Activated naive CD4-positive, alpha-beta T cell treated with anti-CD3 and anti-CD28 coated beads, Interleukin-2, amount 50 U/mL, for 24 hours (primary cell): Measurements from ENCODE around the gene GRIK2.

Experiments used
- H3K27ac Mint-ChIP-seq: one replicate; pipeline ENCODE4 v1.8.0; 2021; ENCODE audit warnings: mild to moderate bottlenecking, mixed read lengths
- H3K27me3 Mint-ChIP-seq: one replicate; pipeline ENCODE4 v1.8.0; 2021; ENCODE audit warnings: mixed read lengths
- H3K36me3 Mint-ChIP-seq: one replicate; pipeline ENCODE4 v1.8.0; 2021; ENCODE audit warnings: mixed read lengths
- H3K4me1 Mint-ChIP-seq: one replicate; pipeline ENCODE4 v1.8.0; 2021; ENCODE audit warnings: mixed read lengths
- H3K4me3 Mint-ChIP-seq: one replicate; pipeline ENCODE4 v1.8.0; 2021; ENCODE audit warnings: mild to moderate bottlenecking, mixed read lengths
- H3K9me3 Mint-ChIP-seq: one replicate; pipeline ENCODE4 v1.8.0; 2021; ENCODE audit warnings: mixed read lengths

Gene GRIK2

DNA sequence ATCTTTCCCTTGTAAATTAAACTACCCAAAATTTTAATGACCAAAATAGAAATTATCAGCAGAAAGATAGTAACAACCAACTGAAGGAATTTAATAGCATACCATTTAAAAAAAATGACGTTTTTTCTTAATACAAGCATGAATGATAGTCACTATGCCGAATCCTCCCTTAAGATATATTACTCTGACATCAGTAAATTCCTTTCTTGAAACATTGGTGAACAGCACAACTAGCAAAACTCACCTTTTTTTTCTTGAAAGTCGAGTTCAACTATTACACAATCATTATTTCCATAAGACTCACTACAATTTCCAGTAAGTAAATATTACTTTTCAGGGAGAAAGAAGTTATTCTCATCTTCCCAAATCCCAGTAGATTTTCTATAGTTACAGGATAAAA, 433.2 kb downstream of the GRIK2 start:
- Mint-ChIP-seq H3K27me3 (no peaks in the 10 kb centered on the region), H3K27ac (no peak overlapping the region), H3K36me3 (no peaks in the 10 kb centered on the region), H3K4me3 (no peak overlapping the region), H3K4me1 (no peaks in the 10 kb centered on the region), H3K9me3 (peaks cover 16% of the 10 kb centered on the region)

- Mint-ChIP-seq H3K4me3 (no peak overlapping the region), H3K36me3 (no peaks in the 10 kb centered on the region), H3K27ac (no peak overlapping the region), H3K27me3 (no peaks in the 10 kb centered on the region), H3K9me3 (peaks cover 16% of the 10 kb centered on the region), H3K4me1 (no peaks in the 10 kb centered on the region)
Observed at GRCh38 chr6:101830501-101831031, 437.1 kb downstream of the GRIK2 start.

DNA sequence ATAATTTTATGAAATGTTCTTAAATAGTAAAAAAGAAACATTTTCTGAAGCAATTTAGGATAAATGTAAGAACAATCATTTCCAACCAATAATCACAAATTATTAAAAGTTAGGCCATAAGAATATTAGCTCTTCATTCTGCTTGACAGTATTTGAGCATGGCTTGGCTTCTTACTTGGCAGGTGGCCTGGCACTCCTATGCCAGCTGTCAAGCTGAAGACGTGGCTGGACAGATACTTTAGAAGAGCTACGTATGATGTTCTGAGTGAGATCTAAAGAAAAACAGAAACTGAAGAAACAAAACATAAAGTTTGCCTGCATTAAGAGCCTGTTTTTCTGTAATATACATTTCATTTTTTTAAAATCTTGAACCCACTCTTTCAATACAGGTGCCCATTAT, 438.9 kb downstream of the GRIK2 start:
- Mint-ChIP-seq H3K27me3 (no peaks in the 10 kb centered on the region), H3K4me1 (no peaks in the 10 kb centered on the region), H3K9me3 (peaks cover 16% of the 10 kb centered on the region), H3K36me3 (no peaks in the 10 kb centered on the region), H3K4me3 (no peak overlapping the region), H3K27ac (no peak overlapping the region)

- H3K9me3 Mint-ChIP-seq: peaks cover 5% of the 10 kb centered on the region
- H3K36me3 Mint-ChIP-seq: no peaks in the 10 kb centered on the region
- no peaks in the 10 kb centered on the region for H3K27me3 Mint-ChIP-seq
- H3K4me3 Mint-ChIP-seq: no peak overlapping the region
- H3K4me1 Mint-ChIP-seq: no peaks in the 10 kb centered on the region
- no peak overlapping the region for H3K27ac Mint-ChIP-seq
Observed at GRCh38 chr6:101840100-101840499, 446.6 kb downstream of the GRIK2 start.

- no peak overlapping the region for H3K27ac Mint-ChIP-seq
- H3K27me3 Mint-ChIP-seq: no peaks in the 10 kb centered on the region
- no peaks in the 10 kb centered on the region for H3K4me1 Mint-ChIP-seq
- H3K4me3 Mint-ChIP-seq: no peak overlapping the region
- H3K36me3 Mint-ChIP-seq: no peaks in the 10 kb centered on the region
- peaks cover 4% of the 10 kb centered on the region for H3K9me3 Mint-ChIP-seq
Observed at GRCh38 chr6:101845172-101845571, 451.7 kb downstream of the GRIK2 start.

GRCh38 chr6:101845621-101846020, 452.1 kb downstream of the GRIK2 start:
- Mint-ChIP-seq H3K9me3 (peaks cover 4% of the 10 kb centered on the region), H3K27ac (no peak overlapping the region), H3K4me1 (no peaks in the 10 kb centered on the region), H3K27me3 (no peaks in the 10 kb centered on the region), H3K36me3 (no peaks in the 10 kb centered on the region), H3K4me3 (no peak overlapping the region)

DNA sequence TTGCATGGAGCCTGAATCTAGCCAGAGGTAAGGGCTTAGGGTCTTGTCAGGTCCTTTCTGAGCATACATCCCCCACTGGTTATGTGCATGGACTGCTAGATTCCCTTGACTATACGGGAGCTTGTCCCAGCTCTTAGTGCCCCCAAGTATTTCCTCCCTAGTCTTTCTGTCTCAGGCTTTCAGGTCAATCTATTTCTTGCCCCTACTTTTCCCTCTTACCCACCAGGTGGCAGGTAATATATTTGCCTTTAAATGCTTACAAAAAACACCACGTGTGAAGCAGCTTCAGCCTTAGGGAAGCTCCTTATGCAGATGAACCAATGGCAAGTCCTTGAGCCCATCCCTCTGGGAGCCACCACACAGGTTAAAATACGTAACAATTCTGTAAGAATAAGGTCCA, 454.2 kb downstream of the GRIK2 start:
- no peak overlapping the region for H3K27ac Mint-ChIP-seq
- no peaks in the 10 kb centered on the region for H3K36me3 Mint-ChIP-seq
- H3K4me3 Mint-ChIP-seq: no peak overlapping the region
- H3K27me3 Mint-ChIP-seq: no peaks in the 10 kb centered on the region
- peaks cover 4% of the 10 kb centered on the region for H3K9me3 Mint-ChIP-seq
- H3K4me1 Mint-ChIP-seq: no peaks in the 10 kb centered on the region

DNA sequence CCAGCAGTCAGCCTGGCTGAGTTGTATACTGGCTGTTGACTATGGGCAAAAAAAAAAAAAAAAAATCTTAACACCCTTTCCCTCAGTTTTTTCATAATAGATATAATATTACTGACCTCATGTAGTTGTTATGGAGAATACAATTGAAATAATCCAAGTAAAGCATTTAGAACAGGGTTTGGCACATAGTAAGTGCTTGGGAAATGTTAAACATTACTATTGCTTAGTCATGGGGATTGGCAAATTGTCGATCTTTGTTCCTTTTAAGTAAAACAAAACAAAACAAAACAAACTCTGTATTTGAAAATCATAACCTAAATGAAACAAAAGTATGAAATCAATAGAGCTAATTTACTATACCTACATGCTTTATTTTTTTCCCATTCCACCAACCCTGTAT, 458.4 kb downstream of the GRIK2 start:
- Mint-ChIP-seq H3K9me3 (peaks cover 2% of the 10 kb centered on the region), H3K27ac (no peak overlapping the region)

DNA sequence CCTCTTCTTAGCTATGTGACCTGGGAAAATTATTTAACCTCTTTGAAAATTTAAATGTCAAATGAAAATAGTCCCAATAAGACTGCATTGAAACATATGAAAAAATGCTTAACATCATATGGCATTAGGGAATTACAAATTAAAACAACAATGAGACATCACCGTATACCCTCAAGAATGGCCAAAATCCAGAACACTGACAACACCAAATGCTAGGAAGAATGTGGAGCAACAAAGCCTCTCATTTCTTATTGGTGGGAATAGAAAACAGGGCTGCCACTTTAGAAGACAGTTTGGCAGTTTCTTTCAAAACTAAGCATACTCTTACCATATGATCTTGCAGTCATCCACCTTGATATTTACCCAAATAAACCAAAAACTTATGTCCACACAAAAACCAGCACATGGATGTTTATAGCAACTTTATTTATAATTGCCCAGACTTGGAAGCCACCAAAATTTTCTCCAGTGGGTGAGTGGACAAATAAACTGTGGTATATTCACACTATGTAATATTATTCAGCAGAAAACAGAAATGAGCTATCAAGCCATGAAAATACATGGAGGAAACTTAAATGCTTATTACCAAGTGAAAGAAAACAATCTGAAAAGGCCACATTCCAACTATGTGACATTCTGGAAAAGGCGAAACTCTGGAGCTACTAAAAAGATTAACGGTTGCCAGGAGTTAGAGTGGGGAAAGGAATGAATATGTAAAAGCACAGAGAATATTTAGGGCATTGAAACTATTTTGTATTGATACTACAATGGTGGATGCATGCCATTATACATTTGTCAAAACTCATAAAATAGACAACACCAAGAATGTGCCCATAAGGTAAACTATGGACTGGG, 459.9 kb downstream of the GRIK2 start:
- Mint-ChIP-seq H3K9me3 (no peaks in the 10 kb centered on the region), H3K4me1 (no peaks in the 10 kb centered on the region), H3K27ac (no peak overlapping the region), H3K27me3 (no peaks in the 10 kb centered on the region), H3K4me3 (no peak overlapping the region), H3K36me3 (no peaks in the 10 kb centered on the region)

More for the DNA sequence above, 458.4 kb downstream of the GRIK2 start:
- no peak overlapping the region for H3K4me3 Mint-ChIP-seq
- no peaks in the 10 kb centered on the region for H3K27me3 Mint-ChIP-seq
- H3K4me1 Mint-ChIP-seq: no peaks in the 10 kb centered on the region
- no peaks in the 10 kb centered on the region for H3K36me3 Mint-ChIP-seq

GRCh38 chr6:101876431-101876830, 482.9 kb downstream of the GRIK2 start:
- Mint-ChIP-seq H3K4me1 (no peaks in the 10 kb centered on the region), H3K27ac (no peak overlapping the region), H3K4me3 (no peak overlapping the region), H3K27me3 (no peaks in the 10 kb centered on the region), H3K36me3 (no peaks in the 10 kb centered on the region), H3K9me3 (no peaks in the 10 kb centered on the region)

GRCh38 chr6:101878554-101879276, 485.2 kb downstream of the GRIK2 start:
- H3K4me3 Mint-ChIP-seq: no peak overlapping the region
- no peaks in the 10 kb centered on the region for H3K4me1 Mint-ChIP-seq
- H3K27me3 Mint-ChIP-seq: no peaks in the 10 kb centered on the region
- H3K36me3 Mint-ChIP-seq: no peaks in the 10 kb centered on the region
- H3K27ac Mint-ChIP-seq: no peak overlapping the region
- no peaks in the 10 kb centered on the region for H3K9me3 Mint-ChIP-seq

DNA sequence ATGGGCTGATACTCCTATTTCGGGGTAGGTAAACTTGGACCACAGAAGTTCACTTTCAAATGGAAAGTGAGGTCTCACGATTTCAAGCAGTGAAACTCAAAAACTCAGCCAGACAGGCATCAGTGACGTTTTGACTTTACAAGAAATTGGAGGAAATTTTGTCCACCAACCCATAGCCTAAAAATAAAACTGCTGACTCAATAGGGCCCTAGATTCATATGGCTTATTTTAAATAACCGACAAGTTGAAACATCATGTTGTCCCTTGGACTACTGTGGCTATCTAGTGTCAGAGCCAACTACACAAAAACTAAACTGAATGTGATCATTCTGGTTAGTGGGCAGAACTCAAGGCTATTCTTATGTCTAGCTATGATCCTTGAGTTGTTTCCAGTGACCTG, 486.3 kb downstream of the GRIK2 start:
- no peaks in the 10 kb centered on the region for H3K4me1 Mint-ChIP-seq
- H3K9me3 Mint-ChIP-seq: no peaks in the 10 kb centered on the region
- H3K36me3 Mint-ChIP-seq: no peaks in the 10 kb centered on the region
- no peaks in the 10 kb centered on the region for H3K27me3 Mint-ChIP-seq
- H3K4me3 Mint-ChIP-seq: no peak overlapping the region
- H3K27ac Mint-ChIP-seq: no peak overlapping the region

DNA sequence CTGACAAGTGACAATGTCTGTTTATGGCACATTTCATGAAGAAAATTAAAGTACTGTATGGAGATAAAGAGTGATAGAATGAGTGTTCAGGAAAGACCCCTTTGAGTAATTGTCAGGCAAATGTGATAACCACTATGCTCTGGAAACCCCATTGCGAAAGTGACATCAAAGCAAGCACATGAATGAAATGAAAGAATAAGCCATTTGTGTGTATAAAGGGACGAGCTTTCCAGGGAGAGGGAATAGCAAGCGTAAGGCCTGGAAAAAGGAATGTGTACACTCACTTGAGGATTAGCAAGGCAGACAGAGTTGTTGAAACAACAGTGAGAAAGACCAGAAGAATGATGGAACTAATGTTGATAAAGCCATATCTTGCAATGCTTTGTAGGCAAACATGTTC, 490.0 kb downstream of the GRIK2 start:
- Mint-ChIP-seq H3K27ac (no peak overlapping the region), H3K4me3 (no peak overlapping the region), H3K9me3 (no peaks in the 10 kb centered on the region), H3K36me3 (no peaks in the 10 kb centered on the region), H3K27me3 (no peaks in the 10 kb centered on the region), H3K4me1 (no peaks in the 10 kb centered on the region)

DNA sequence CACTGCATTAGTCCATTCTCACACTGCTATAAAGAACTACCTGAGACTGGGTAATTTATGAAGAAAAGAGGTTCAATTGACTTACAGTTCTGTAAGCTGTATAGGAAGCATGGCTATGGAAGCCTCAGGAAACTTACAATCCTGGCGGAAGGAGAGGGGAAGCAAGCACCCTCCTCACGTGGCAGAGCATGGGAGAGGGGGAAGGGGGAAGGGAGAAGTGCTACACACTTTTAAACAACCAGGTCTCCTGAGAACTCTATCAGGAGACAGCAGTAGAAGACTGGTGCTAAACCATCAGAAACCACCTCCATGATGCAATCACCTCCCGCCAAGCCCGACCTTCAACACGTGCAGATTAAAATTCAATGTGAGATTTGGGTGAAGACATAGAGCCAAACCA, 494.0 kb downstream of the GRIK2 start:
- H3K4me1 Mint-ChIP-seq: no peaks in the 10 kb centered on the region
- no peaks in the 10 kb centered on the region for H3K27me3 Mint-ChIP-seq
- no peaks in the 10 kb centered on the region for H3K9me3 Mint-ChIP-seq
- H3K36me3 Mint-ChIP-seq: no peaks in the 10 kb centered on the region
- no peak overlapping the region for H3K27ac Mint-ChIP-seq
- no peak overlapping the region for H3K4me3 Mint-ChIP-seq

DNA sequence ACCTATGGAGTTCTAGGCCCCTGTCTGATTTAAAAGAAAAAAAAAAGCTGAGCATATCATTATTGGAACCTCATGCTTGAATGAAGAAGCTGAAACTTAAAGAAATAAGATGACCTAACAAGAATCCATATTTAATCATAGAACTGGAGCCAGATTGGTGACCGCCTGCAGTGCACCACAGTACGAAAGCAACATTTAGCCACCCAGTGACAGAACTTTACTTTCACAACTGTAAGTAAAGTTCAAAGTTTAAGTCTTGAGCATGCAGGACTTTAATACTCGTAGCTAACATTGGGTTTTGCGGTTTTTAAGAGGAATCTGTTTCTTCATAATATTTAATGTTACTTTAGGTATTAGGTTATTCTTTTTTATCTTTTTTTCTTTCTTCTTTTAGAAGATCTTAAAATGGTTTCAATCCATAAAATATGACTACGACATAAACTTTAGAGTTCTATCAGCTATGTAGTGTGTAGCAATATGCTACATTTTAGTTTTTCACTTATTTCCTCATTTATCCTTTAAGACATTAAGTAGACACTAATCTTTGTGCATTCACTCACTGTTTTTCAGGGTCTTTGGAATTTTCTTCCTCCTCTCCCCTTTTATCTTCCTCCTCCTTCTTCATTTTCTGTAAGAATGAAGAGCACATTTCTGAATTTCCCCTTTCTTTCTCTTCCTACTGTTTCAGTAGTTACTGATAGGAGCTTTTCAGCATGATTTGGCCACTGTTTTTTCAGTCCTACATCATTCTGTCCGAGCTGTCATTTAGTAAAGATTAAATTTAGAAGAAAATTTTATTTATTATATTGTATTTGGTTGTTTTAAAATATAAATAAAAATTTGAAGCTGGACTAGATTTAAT, 514.1 kb downstream of the GRIK2 start:
- H3K27ac Mint-ChIP-seq: no peak overlapping the region
- H3K36me3 Mint-ChIP-seq: no peaks in the 10 kb centered on the region
- H3K4me1 Mint-ChIP-seq: no peaks in the 10 kb centered on the region
- H3K9me3 Mint-ChIP-seq: no peaks in the 10 kb centered on the region
- H3K4me3 Mint-ChIP-seq: no peak overlapping the region
- no peaks in the 10 kb centered on the region for H3K27me3 Mint-ChIP-seq
